Mesodermal cell (in vitro differentiated cells): ENCODE results near the gene SPRED1.

Experiments
- H3K27ac ChIP-seq: 2 replicates; pipeline ENCODE4 v1.7.0; 2013; ENCODE audit warnings: mild to moderate bottlenecking, low read depth, low read length, moderate library complexity; ENCODE audit not compliant: severe bottlenecking
- H3K36me3 ChIP-seq: 2 replicates; pipeline ENCODE4 v1.7.1; 2013; ENCODE audit warnings: mild to moderate bottlenecking, low read length, moderate library complexity; ENCODE audit not compliant: control insufficient read depth, insufficient read depth
- H3K4me1 ChIP-seq: one replicate; pipeline ENCODE4 v1.7.1; 2013; ENCODE audit warnings: mild to moderate bottlenecking, low read length; ENCODE audit not compliant: insufficient read depth, control insufficient read depth, poor library complexity, severe bottlenecking
- H3K4me3 ChIP-seq: 2 replicates; pipeline ENCODE4 v1.7.0; 2013; ENCODE audit warnings: low read length, control low read depth, mild to moderate bottlenecking; ENCODE audit not compliant: insufficient read depth, poor library complexity, severe bottlenecking; ENCODE audit errors: extremely low read depth
- H3K9me3 ChIP-seq: 2 replicates; pipeline ENCODE4 v1.7.1; 2013; ENCODE audit warnings: mild to moderate bottlenecking, low read length, moderate library complexity; ENCODE audit not compliant: control insufficient read depth
- WGBS, 2 experiments: methylation state at CpG; one replicate each; pipeline ENCODE4 v1.1.5; 2013; ENCODE audit warnings: missing lambda C conversion rate in 2 of 2; ENCODE audit not compliant: insufficient coverage in 2 of 2; 5-methylcytosine and 5-hydroxymethylcytosine counted together

Gene SPRED1

GRCh38 chr15:38389924-38390542 is 137.4 kb downstream of the SPRED1 start:
- Histone ChIP-seq H3K4me1 (no peaks in the 10 kb centered on the region), H3K27ac (no peak overlapping the region), H3K9me3 (no peaks in the 10 kb centered on the region), H3K36me3 (no peaks in the 10 kb centered on the region), H3K4me3 (no peak overlapping the region)
- WGBS, 2 experiments = 78 to 93% methylated on average over 2 of the region's 3 CpGs

GRCh38 chr15:38391191-38391590 is 138.6 kb downstream of the SPRED1 start:
- no peaks in the 10 kb centered on the region for H3K9me3 ChIP-seq
- no CpG with 5 or more reads among the region's 2 CpGs for WGBS, 2 experiments

GRCh38 chr15:38398134-38398533 is 145.5 kb downstream of the SPRED1 start:
- Histone ChIP-seq H3K36me3 (no peaks in the 10 kb centered on the region), H3K4me3 (no peak overlapping the region), H3K4me1 (peaks cover 19% of the 10 kb centered on the region), H3K27ac (no peak overlapping the region), H3K9me3 (no peaks in the 10 kb centered on the region)
- 100% methylated on average over 1 of the region's 2 CpGs for WGBS, 2 experiments

More at GRCh38 chr15:38391191-38391590, 138.6 kb downstream of the SPRED1 start:
- Histone ChIP-seq H3K36me3 (no peaks in the 10 kb centered on the region), H3K27ac (no peak overlapping the region), H3K4me3 (no peak overlapping the region), H3K4me1 (no peaks in the 10 kb centered on the region)

- 95 to 99% methylated on average over 4 to 5 of the region's 6 CpGs for WGBS, 2 experiments
Observed at GRCh38 chr15:38401106-38401505, 148.5 kb downstream of the SPRED1 start.

GRCh38 chr15:38401701-38402100 is 149.1 kb downstream of the SPRED1 start:
- Histone ChIP-seq H3K9me3 (no peaks in the 10 kb centered on the region), H3K4me3 (no peak overlapping the region), H3K36me3 (no peaks in the 10 kb centered on the region), H3K27ac (no peak overlapping the region), H3K4me1 (peaks cover 19% of the 10 kb centered on the region)
- 88 to 100% methylated on average over 2 to 3 of the region's 5 CpGs for WGBS, 2 experiments

More at GRCh38 chr15:38401106-38401505, 148.5 kb downstream of the SPRED1 start:
- Histone ChIP-seq H3K4me1 (peaks cover 19% of the 10 kb centered on the region), H3K27ac (no peak overlapping the region), H3K4me3 (no peak overlapping the region), H3K9me3 (no peaks in the 10 kb centered on the region), H3K36me3 (no peaks in the 10 kb centered on the region)

GRCh38 chr15:38406436-38406835 is 153.8 kb downstream of the SPRED1 start:
- Histone ChIP-seq H3K36me3 (no peaks in the 10 kb centered on the region), H3K27ac (no peak overlapping the region), H3K4me1 (peaks cover 2% of the 10 kb centered on the region), H3K9me3 (no peaks in the 10 kb centered on the region), H3K4me3 (no peak overlapping the region)
- WGBS, 2 experiments = 94 to 95% methylated on average over 4 to 5 of the region's 7 CpGs
